ENCODE results near the gene NSUN5.

GRCh38 chr7:73340514-73340913 is 31.9 kb upstream of the NSUN5 start:
- TF ChIP-seq CTCF (optimal IDR thresholded peaks at IDR 0.05 in 1 of 3, IDR thresholded peaks at IDR 0.05 in 1 of 3, conservative IDR thresholded peaks at IDR 0.05 in 1 of 3; ENCODE audit: extremely low read depth in 1 of 3, insufficient read depth in 2 of 3, low read length in 3 of 3), result no peak
- TF ChIP-seq EZH2 (IDR thresholded peaks at IDR 0.05; ENCODE audit: low read length), result no peak
